Upper lobe of left lung (tissue), 6 donors: ENCODE results near the gene CHCHD2. TPM values are rescaled to one million over a fixed set of nuclear protein-coding genes. Genes with fewer than 3 reads are reported as not detected.
"Not testable (repeated sequence)": the region's sequence is repeated elsewhere in the genome, so short reads cannot be mapped to it uniquely, and the experiment has no call there.

Experiments used
- ATAC-seq, 2 donors: fragments of 200-7000 bp; cut with Tn5 transposase; one replicate each; pipeline ENCODE4 v1.9.1; 2022; ENCODE audit warnings: mild to moderate bottlenecking in 2 of 2, moderate library complexity in 2 of 2; ENCODE audit not compliant: low FRiP score in 2 of 2
- DNase-seq, 2 donors: peaks; one replicate each; pipeline ENCODE4 v3.0.0-alpha.2; 2019 to 2020
- H3K27ac ChIP-seq, 4 donors: fragments of 200-600 bp; sonication (generic); one replicate each; pipeline ENCODE4 v1.5.1; 2016 to 2019
- H3K27me3 ChIP-seq, 4 donors: fragments of 200-600 bp; sonication (generic); one replicate each; pipeline ENCODE4 v1.5.1; 2017 to 2019
- H3K36me3 ChIP-seq, 4 donors: fragments of 200-600 bp; sonication (generic); one replicate each; pipeline ENCODE4 v1.5.1; 2016 to 2019
- H3K4me1 ChIP-seq, 4 donors: fragments of 200-600 bp; sonication (generic); one replicate each; pipeline ENCODE4 v1.5.1; 2018 to 2019
- H3K4me3 ChIP-seq, 4 donors: fragments of 200-600 bp; sonication (generic); one replicate each; pipeline ENCODE4 v1.5.1; 2017 to 2019; ENCODE audit warnings: mild to moderate bottlenecking in 2 of 4, moderate library complexity in 1 of 4
- H3K9me3 ChIP-seq, 4 donors: fragments of 200-600 bp; sonication (generic); one replicate each; pipeline ENCODE4 v1.5.1; 2018 to 2019
- CTCF ChIP-seq, 6 experiments: fragments of 450-650 bp in 4 of 6; fragments of 200-600 bp in 2 of 6; sonication (generic) in 2 of 6; IDR thresholded peaks; one replicate each; pipeline ENCODE4 v1.5.1; 2016 to 2019; ENCODE audit warnings: antibody characterized with exemption in 6 of 6
- EP300 ChIP-seq, 4 donors: sonication (generic); formaldehyde crosslinking; IDR thresholded peaks; one replicate each; pipeline ENCODE4 v1.5.1; 2017; ENCODE audit warnings: antibody characterized with exemption in 4 of 4, control low read depth in 2 of 4
- POLR2A ChIP-seq, 4 donors: fragments of 450-650 bp; IDR thresholded peaks; one replicate each; pipeline ENCODE4 v1.5.1; 2016 to 2017; ENCODE audit warnings: antibody characterized with exemption in 4 of 4, mild to moderate bottlenecking in 2 of 4
- POLR2AphosphoS5 ChIP-seq, 2 donors: sonication (generic); formaldehyde crosslinking; IDR thresholded peaks; one replicate each; pipeline ENCODE4 v1.5.1; 2017; ENCODE audit warnings: antibody characterized with exemption in 2 of 2
- WGBS, 2 donors: methylation state at CpG; one replicate each; pipeline ENCODE4 v1.1.5; 2017 to 2018; 5-methylcytosine and 5-hydroxymethylcytosine counted together
- total RNA-seq, 6 donors: library from RNA; depleted of rRNA in 4 of 6; stranded (reverse); fragments of >200 nt in 4 of 6; gene quantifications; one replicate each; pipeline versions ENCODE4 v1.1.0 to v1.2.1, GENCODE V29; 2016 to 2021
- donor health status: DM: no; HTN: no; CAD: no; lungs with moderate emphysema.
- donor health status: DM: no; HTN: yes; CAD: no; lungs with severe emphysema.

Gene CHCHD2
- total RNA-seq: 100 to 1,000 TPM in 5 of 6 donors, 10 to 100 TPM in 1; 61.8 to 307 (median 203) TPM

- peak within 1 kb of the TSS; percentile 89 to 97 (median 94) for H3K27ac ChIP-seq
- peaks cover 24 to 31% (median 28%) of the 10 kb centered on the region in 4 donors for H3K36me3 ChIP-seq
- TF ChIP-seq POLR2AphosphoS5 (IDR thresholded peaks at IDR 0.05): peak; percentile 95 to 97
- TF ChIP-seq CTCF (IDR thresholded peaks at IDR 0.05): no peak
- peak in 1 of 4 donors; percentile 39 for TF ChIP-seq EP300 (IDR thresholded peaks at IDR 0.05)
- TF ChIP-seq POLR2A (IDR thresholded peaks at IDR 0.05): peak in 3 of 4 donors; percentile 62 to 95 (median 93)
- peak; percentile 95 to 98 for DNase-seq
- peaks cover 9 to 20% (median 16%) of the 10 kb centered on the region in 4 donors for H3K4me1 ChIP-seq
- H3K4me3 ChIP-seq: peak within 1 kb of the TSS; percentile 60 to 91 (median 84)
- 4 to 5% methylated on average over 28 to 44 of the region's 57 CpGs for WGBS, 2 donors
- H3K9me3 ChIP-seq: no peaks in the 10 kb centered on the region
- no peaks in the 10 kb centered on the region for H3K27me3 ChIP-seq
- ATAC-seq: peak; percentile 100
Observed at GRCh38 chr7:56106108-56107073, at the start of gene CHCHD2. Gene CHCHD2 (minus strand): TSS chr7:56106476. CDS start chr7:56106413, 63 bp downstream.

GRCh38 chr7:56131062-56131461 is 24.8 kb upstream of the CHCHD2 start:
- H3K9me3 ChIP-seq, H3K27ac ChIP-seq, H3K4me3 ChIP-seq, DNase-seq, H3K27me3 ChIP-seq, ATAC-seq, H3K4me1 ChIP-seq, H3K36me3 ChIP-seq: not testable (repeated sequence)
- 53 to 72% methylated on average over 2 of the region's 2 CpGs for WGBS, 2 donors

GRCh38 chr7:56127241-56127975 is 21.1 kb upstream of the CHCHD2 start:
- Histone ChIP-seq H3K4me3 (no peak overlapping the region), H3K9me3 (no peaks in the 10 kb centered on the region), H3K4me1 (no peaks in the 10 kb centered on the region), H3K27ac (no peak overlapping the region), H3K36me3 (no peaks in the 10 kb centered on the region), H3K27me3 (no peaks in the 10 kb centered on the region)
- TF ChIP-seq EP300 (IDR thresholded peaks at IDR 0.05) (no peak), POLR2AphosphoS5 (IDR thresholded peaks at IDR 0.05) (no peak), POLR2A (IDR thresholded peaks at IDR 0.05) (no peak), CTCF (IDR thresholded peaks at IDR 0.05) (no peak)
- 74 to 77% methylated on average over 7 of the region's 7 CpGs for WGBS, 2 donors
- DNase-seq: no peak
- no peak for ATAC-seq

GRCh38 chr7:56125831-56126230 is 19.6 kb upstream of the CHCHD2 start:
- H3K4me3 ChIP-seq: no peak overlapping the region
- WGBS, 2 donors: 74 to 78% methylated on average over 8 of the region's 8 CpGs
- TF ChIP-seq CTCF (IDR thresholded peaks at IDR 0.05): no peak
- no peak for TF ChIP-seq POLR2A (IDR thresholded peaks at IDR 0.05)
- no peak for TF ChIP-seq EP300 (IDR thresholded peaks at IDR 0.05)
- no peak for TF ChIP-seq POLR2AphosphoS5 (IDR thresholded peaks at IDR 0.05)
- no peak overlapping the region for H3K27ac ChIP-seq
- no peaks in the 10 kb centered on the region for H3K27me3 ChIP-seq
- ATAC-seq (no peak), DNase-seq (no peak)
- no peaks in the 10 kb centered on the region for H3K36me3 ChIP-seq
- no peaks in the 10 kb centered on the region for H3K9me3 ChIP-seq
- H3K4me1 ChIP-seq: no peaks in the 10 kb centered on the region

GRCh38 chr7:56124981-56125380 is 18.7 kb upstream of the CHCHD2 start:
- Histone ChIP-seq H3K9me3 (no peaks in the 10 kb centered on the region), H3K4me3 (no peak overlapping the region), H3K27me3 (no peaks in the 10 kb centered on the region), H3K4me1 (no peaks in the 10 kb centered on the region), H3K27ac (no peak overlapping the region), H3K36me3 (no peaks in the 10 kb centered on the region)
- DNase-seq (no peak), ATAC-seq (no peak)
- WGBS, 2 donors: 72 to 75% methylated on average over 4 to 6 of the region's 6 CpGs
- TF ChIP-seq POLR2AphosphoS5 (IDR thresholded peaks at IDR 0.05): no peak
- no peak for TF ChIP-seq POLR2A (IDR thresholded peaks at IDR 0.05)
- no peak for TF ChIP-seq EP300 (IDR thresholded peaks at IDR 0.05)
- TF ChIP-seq CTCF (IDR thresholded peaks at IDR 0.05): no peak
